ENCODE data around the gene NEK7. TPM values are rescaled to one million over a fixed set of nuclear protein-coding genes. Genes with fewer than 3 reads are reported as not detected.

Gene NEK7
- total RNA-seq, 4 donors from 2014 or later: 45.7 to 75.7 (median 53.5) TPM

GRCh38 chr1:198116069-198116468 lies 40.7 kb upstream of the NEK7 start:
- DNase-seq (ENCODE audit: low spot score in 2 of 2): no peak
- no peak for TF ChIP-seq EP300 (IDR thresholded peaks at IDR 0.05)
- TF ChIP-seq CTCF (IDR thresholded peaks at IDR 0.05): no peak
- TF ChIP-seq POLR2A (IDR thresholded peaks at IDR 0.05): no peak
- TF ChIP-seq POLR2AphosphoS5 (IDR thresholded peaks at IDR 0.05): no peak
- Histone ChIP-seq H3K27ac (no peak overlapping the region), H3K36me3 (no peaks in the 10 kb centered on the region), H3K9me3 (no peaks in the 10 kb centered on the region), H3K27me3 (no peaks in the 10 kb centered on the region), H3K4me1 (no peaks in the 10 kb centered on the region), H3K4me3 (no peak overlapping the region)
- 48% methylated on average over 1 of the region's 1 CpG for WGBS

- H3K27ac ChIP-seq: no peak overlapping the region
- no peaks in the 10 kb centered on the region for H3K9me3 ChIP-seq
- H3K36me3 ChIP-seq: no peaks in the 10 kb centered on the region
- 85% methylated on average over 5 of the region's 5 CpGs for WGBS
- H3K4me3 ChIP-seq: no peak overlapping the region
- no peak for DNase-seq (ENCODE audit: low spot score in 2 of 2)
- TF ChIP-seq POLR2A (IDR thresholded peaks at IDR 0.05) (no peak), POLR2AphosphoS5 (IDR thresholded peaks at IDR 0.05) (no peak), EP300 (IDR thresholded peaks at IDR 0.05) (no peak), CTCF (IDR thresholded peaks at IDR 0.05) (no peak)
- no peaks in the 10 kb centered on the region for H3K27me3 ChIP-seq
- no peaks in the 10 kb centered on the region for H3K4me1 ChIP-seq
Measured at GRCh38 chr1:198116469-198116868, 40.3 kb upstream of the NEK7 start.

- no peaks in the 10 kb centered on the region for H3K36me3 ChIP-seq
- DNase-seq (ENCODE audit: low spot score in 2 of 2): no peak
- no peak for TF ChIP-seq POLR2A (IDR thresholded peaks at IDR 0.05)
- no peak for TF ChIP-seq EP300 (IDR thresholded peaks at IDR 0.05)
- TF ChIP-seq CTCF (IDR thresholded peaks at IDR 0.05): no peak
- TF ChIP-seq POLR2AphosphoS5 (IDR thresholded peaks at IDR 0.05): no peak
- no peak overlapping the region for H3K4me3 ChIP-seq
- no peaks in the 10 kb centered on the region for H3K4me1 ChIP-seq
- H3K27me3 ChIP-seq: no peaks in the 10 kb centered on the region
- H3K27ac ChIP-seq: no peak overlapping the region
- H3K9me3 ChIP-seq: no peaks in the 10 kb centered on the region
- WGBS: 88% methylated on average over 1 of the region's 1 CpG
Measured at GRCh38 chr1:198117267-198117666, 39.5 kb upstream of the NEK7 start.

GRCh38 chr1:198118134-198118533 lies 38.7 kb upstream of the NEK7 start:
- H3K4me1 ChIP-seq: no peaks in the 10 kb centered on the region
- no peaks in the 10 kb centered on the region for H3K27me3 ChIP-seq
- peak in 1 of 2 donors; percentile 68 for DNase-seq (ENCODE audit: low spot score in 2 of 2)
- no peaks in the 10 kb centered on the region for H3K36me3 ChIP-seq
- TF ChIP-seq POLR2AphosphoS5 (IDR thresholded peaks at IDR 0.05): no peak
- TF ChIP-seq POLR2A (IDR thresholded peaks at IDR 0.05): no peak
- TF ChIP-seq CTCF (IDR thresholded peaks at IDR 0.05): no peak
- TF ChIP-seq EP300 (IDR thresholded peaks at IDR 0.05): no peak
- no peak overlapping the region for H3K4me3 ChIP-seq
- H3K9me3 ChIP-seq: no peaks in the 10 kb centered on the region
- 21% methylated on average over 2 of the region's 2 CpGs for WGBS
- no peak overlapping the region for H3K27ac ChIP-seq

GRCh38 chr1:198119906-198120305 lies 36.9 kb upstream of the NEK7 start:
- WGBS: 36% methylated on average over 2 of the region's 2 CpGs
- no peak overlapping the region for H3K27ac ChIP-seq
- no peaks in the 10 kb centered on the region for H3K36me3 ChIP-seq
- H3K4me3 ChIP-seq: no peak overlapping the region
- TF ChIP-seq POLR2AphosphoS5 (IDR thresholded peaks at IDR 0.05) (no peak), EP300 (IDR thresholded peaks at IDR 0.05) (no peak), CTCF (IDR thresholded peaks at IDR 0.05) (no peak), POLR2A (IDR thresholded peaks at IDR 0.05) (no peak)
- H3K27me3 ChIP-seq: no peaks in the 10 kb centered on the region
- DNase-seq (ENCODE audit: low spot score in 2 of 2): no peak
- H3K9me3 ChIP-seq: no peaks in the 10 kb centered on the region
- H3K4me1 ChIP-seq: no peaks in the 10 kb centered on the region

All from suprapubic skin (tissue), 4 donors.